Activated CD4-positive, alpha-beta T cell treated with anti-CD3 and anti-CD28 coated beads for 48 hours (primary cell): ENCODE data around the gene ARSD.
"Not testable (repeated sequence)": the region's sequence is repeated elsewhere in the genome, so short reads cannot be mapped to it uniquely, and the experiment has no call there.

Source experiments
- DNase-seq: peaks from one replicate; pipeline ENCODE4 v3.0.0-alpha.2; 2020

ARSD gene

DNA sequence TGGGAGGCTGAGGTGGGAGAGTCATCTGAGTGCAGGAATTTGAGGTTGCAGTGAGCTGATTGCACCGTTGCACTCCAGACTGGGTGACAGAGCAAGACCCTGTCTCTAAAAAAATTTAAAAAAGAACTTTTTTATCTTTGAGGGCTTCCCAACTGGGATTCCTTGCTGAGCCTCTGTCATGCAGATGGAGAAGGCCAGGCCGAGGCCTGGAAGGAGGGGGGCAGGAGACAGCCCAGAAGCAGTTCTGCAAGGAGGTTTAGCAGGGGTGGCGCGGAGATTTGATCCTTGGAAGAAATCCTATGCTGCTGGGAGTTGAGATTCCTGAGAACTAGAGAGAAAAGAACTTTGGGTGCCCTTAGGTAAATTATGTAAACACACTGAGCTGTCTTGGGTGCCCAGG, 2.5 kb upstream of the ARSD start:
- no peak for DNase-seq

DNA sequence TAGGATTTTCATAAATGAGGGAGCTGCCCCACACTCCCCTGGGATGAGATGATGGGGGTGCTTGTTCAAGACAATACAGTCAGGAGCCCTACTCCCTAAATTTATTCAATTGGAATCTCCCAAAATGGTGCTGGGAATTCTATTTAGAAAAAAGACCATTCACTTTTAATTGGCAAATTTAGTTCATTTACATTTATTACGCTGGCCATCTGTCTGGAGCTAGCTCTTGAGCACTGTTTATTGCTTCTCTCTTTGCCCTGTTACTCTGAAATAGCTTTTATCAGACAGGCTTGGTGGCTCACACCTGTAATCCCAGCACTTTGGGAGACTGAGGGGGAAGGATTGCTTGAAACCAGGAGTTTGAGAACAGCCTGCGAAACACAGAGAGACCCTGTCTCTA, 2.0 kb upstream of the ARSD start:
- DNase-seq, result no peak

GRCh38 chrX:2928191-2928582, 952 bp downstream of the ARSD start:
- no peak for DNase-seq

GRCh38 chrX:2926664-2927275, 2.4 kb downstream of the ARSD start:
- DNase-seq, result no peak

DNA sequence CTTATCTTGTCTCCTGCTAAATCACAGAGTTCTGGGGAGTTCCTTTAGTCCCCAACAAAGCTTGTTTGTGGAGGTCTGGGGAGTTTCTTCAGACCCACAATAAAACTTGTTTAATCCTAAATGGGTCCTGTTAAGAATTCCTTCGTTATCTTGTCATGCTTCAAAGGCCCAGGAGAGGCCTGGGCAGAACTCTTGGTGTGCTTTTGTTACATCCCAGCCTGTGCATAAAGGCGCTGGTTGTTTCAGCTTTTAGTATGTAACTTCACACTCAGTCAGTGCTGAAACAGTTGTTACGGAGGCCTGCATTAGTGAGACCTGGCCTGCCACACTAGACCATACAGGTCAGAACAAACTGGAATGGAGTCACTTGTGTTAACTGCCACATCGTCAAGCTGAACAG, 2.9 kb downstream of the ARSD start:
- not testable (repeated sequence) for DNase-seq

DNA sequence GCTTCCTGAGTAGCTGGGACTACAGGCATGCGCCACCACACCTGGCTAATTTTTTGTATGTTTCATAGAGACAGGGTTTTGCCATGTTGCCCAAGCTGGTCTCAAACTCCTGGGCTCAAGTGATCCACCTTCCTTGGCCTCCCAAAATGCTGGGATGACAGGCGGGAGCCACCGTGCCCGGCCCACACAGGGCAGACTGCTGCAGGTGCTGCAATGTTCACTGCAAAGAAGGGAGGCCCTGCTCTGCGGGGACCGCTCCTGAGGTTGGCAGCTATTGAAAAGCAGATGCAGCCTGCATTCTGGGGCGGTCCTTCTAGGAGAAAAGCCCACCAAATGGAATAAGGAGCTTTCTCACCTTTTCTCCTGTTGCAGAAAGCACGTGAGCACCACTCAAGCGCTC, 5.0 kb downstream of the ARSD start:
- no peak for DNase-seq

- DNase-seq, result no peak
Measured at GRCh38 chrX:2921750-2922149, 7.4 kb downstream of the ARSD start.

DNA sequence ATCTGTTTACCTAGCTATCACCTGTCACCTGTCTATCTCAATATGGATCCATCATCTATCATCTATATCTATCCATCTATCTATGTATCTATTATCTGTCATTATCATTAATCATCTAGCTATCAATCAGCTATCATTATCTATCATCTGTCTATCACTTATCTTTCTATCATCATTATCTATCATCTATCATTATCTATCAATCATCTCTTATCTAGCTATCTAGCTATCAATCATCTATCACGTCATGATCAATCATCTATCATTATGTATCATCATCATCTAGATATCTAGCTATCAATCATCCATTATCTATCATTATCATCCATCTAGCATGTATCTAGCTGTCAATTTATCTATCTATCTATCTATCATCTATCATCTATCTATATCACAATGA, 7.9 kb downstream of the ARSD start:
- DNase-seq, result no peak

- no peak for DNase-seq
Measured at GRCh38 chrX:2917767-2918166, 11.4 kb downstream of the ARSD start.

DNA sequence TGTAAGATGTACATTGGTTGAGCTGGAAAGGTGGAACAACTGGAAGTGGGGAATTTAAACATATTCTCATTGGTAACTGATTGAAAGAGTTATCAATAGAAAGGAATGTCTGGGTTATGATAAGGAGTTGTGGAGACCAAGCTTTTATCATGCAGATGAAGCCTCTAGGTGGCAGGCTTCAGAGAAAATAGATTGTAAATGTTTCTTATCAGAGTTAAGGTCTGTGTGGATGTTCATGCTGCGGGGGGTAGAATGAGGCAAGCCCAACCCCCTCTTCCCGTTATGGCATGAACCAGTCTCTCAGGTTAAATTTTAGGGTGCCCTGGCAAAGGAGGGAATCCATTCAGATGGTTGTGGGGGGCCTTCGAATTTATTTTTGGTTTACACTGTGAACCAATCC, 16.0 kb downstream of the ARSD start:
- no peak for DNase-seq

DNA sequence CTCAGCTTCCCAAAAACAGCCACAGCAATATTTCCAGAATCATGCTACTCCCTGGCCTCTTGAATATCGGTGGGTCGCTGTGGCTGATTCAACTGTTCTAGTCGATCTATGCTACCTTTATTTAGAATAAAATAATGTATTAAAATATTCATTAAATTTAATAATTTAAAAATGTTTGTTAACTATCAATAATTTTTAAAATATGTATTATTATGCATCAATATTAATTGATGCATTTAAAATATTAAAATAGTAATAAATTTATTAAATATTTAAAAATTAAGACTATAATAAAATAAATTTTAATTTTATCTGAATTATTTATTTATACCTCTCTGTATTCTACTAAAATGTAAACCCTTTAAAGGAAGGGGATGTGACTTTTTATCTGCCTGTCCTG, 19.0 kb downstream of the ARSD start:
- DNase-seq, result no peak

DNA sequence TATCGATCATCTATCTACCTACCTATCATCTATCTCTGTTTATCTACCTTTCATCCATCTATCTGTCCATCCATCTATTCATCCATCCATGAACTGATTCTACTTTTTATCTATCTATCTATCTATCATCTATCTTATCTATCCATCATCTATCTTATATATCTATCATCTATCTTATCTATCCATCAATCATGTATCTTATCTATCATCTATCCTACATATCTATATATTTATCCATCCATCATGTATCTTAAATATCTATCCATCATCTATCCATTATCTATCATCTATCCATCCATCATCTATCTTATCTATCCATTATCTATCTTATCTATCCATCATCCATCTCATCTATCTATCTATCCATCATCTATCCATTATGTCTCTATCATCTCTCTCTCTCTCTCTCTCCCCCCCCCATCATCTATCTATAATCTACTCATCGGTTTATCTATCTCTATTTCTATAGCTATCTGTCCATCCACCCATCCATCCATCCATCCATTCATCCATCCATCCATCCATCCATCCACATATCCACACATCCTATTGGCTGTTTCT, 20.9 kb downstream of the ARSD start:
- no peak for DNase-seq

DNA sequence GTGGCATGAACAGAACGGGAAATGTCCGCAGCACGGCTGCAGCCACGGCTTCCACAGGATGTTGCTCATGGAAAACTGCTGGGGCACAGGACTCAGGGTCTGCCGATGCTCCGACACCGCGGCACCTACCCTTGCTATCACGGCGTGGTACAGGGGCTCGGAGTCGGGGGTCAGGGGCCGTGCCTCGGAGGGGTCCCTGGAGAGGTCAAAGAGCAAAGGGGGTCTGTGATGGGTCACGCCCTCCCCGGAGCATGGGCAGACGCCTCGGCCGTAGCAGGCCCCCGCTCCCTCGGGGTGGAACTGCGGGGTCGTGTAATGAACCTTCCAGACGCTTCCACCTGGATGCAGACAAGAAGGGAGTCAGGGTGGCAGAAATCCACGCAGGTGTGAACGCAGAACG, 21.8 kb downstream of the ARSD start:
- no peak for DNase-seq

DNA sequence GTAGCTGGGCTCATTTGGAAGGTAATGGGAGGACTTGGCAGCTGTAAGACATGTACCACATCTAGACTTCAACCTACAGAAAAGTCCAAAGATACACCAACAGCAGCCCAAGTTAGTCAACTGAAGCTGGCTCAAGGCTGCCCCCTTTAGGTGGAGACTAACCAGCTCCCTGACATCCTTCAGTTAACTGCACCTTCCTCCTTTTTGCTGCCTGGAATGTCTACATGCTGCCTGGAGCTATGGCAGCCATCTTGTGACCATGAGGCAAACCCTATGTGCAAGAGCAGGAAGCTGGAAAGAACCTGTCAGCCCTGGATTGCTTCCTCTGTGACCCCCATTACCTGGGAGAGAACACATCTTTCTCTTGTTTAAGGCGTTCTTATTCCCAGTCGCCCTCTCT, 25.8 kb downstream of the ARSD start:
- no peak for DNase-seq

DNA sequence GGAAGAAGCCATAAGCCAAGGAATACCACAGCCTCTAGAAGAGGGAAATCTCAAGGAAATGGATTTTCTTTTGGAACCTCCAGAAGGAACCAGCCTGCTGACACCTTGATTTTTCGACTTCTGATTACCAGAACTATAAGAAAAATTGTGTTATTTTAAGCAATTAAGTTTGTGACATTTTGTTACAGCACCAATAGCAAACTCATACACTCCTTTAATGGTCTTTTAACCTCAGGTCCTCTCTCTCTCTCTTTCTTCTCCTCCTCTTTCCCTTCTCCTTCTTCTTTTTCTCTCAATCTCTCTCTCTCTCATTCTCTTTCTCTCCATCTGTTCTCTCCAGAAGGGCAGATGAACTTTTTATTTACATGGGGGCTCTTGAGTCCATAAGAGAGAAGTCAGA, 26.3 kb downstream of the ARSD start:
- DNase-seq, result no peak

DNA sequence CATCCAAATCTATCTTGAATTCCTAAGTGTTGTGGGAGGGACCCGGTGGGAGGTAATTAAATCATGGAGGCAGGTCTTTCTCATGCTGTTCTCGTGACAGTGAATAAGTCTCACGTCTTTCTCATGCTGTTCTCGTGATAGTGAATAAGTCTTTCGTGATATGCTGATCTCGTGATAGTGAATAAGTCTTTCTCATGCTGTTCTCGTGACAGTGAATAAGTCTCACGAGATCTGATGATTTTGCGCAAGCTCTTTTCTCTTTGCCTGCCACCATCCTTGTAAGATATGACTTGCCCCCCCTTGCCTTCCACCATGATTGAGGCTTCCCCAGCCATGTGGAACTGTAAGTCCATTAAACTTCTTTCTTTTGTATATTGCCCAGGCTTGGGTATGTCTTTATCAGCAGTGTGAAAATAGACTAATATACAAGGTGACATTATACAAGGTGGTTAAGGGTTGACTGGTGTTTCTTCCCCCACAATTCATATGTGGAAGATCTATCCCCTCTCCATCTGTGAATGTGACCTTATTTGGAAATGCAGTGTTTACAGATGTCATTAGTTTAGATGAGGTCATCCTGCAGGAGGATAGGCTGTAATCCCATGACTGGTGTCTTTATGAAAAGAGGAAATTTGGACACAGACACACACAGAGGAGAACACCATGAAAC, 27.6 kb downstream of the ARSD start:
- DNase-seq, result no peak

DNA sequence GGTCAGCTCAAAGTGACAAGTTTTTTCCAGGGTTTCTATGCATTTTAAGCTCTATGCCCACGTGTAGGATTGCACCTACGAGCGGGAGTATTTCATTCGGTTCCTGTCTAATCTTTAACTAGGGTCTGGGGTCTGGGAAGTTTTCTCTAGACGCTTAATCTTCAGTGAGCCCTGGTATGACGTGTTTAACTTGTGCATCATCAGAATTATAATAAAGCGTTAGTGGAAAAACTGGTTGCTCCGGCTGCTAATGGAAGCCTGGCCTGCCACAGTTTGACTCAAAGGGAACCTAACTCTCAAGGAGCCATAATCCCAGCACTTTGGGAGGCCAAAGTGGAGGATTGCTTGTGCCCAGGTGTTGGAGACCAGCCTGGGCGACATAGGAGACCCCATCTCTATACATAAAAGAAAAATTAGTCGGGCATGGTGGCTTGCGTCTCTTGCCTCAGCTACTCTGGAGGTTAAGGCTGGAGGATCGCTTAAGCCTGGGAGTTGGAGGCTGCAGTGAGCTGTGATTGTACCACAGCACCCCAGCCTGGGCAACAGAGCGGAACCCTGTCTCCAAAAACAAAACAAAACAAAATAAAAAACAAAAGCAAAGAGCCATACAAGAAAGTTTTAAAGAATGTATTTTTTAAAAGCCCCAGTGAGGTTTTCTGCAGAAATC, 30.2 kb downstream of the ARSD start:
- DNase-seq, result no peak

DNA sequence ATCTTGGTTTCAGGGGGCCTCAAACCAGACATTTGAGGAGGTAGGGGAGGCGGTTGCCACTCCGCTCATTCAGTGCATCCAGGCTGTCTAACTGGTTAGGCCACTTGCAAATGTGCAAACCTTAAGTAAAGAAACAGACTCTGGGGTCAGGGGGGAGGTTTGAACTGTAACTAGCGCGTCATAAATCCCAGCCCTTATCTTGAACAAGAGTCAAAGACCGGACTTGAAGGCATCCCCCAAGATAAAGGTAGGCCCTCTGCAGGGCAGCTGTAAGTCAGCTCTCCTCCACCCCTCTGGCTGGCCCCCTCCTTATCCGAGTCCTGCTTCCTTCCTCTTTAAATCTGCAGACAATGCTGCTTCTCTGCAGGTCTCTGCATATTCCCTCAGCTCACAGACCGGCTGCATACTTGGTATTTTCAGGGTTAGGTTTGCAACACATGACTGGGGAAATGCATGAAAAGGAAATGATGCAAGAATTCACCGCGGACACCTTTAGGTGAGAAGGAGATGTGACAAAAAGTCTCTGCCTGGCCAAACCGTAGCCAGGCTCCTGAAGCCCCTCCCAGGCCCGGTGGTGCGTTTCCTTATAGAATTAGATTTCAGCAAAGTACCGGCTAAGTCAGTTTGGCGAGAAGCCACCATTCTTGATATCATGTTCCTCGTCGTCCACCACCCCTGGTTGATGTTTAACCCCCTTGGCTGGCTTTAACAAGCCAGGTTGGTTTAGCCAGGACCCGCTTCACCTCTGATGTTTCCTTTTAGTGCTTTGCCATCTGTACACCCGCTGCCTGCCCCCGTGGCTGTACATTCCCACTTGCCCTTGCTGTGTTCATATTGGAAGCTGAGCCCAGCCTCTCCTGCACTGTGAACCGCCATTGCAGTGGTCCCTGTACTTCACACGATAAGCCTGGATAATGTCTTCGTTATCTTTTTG, 31.2 kb downstream of the ARSD start:
- DNase-seq, result peak; percentile 3

- no peak for DNase-seq
Measured at GRCh38 chrX:2897311-2897689, 31.8 kb downstream of the ARSD start.

- DNase-seq, result no peak
Measured at GRCh38 chrX:2894885-2895292, 34.2 kb downstream of the ARSD start.

GRCh38 chrX:2892816-2893215, 36.3 kb downstream of the ARSD start:
- DNase-seq, result no peak

GRCh38 chrX:2890536-2891460, 38.3 kb downstream of the ARSD start:
- DNase-seq, result not testable (repeated sequence)
